ENCODE data around the gene GRAMD1A. TPM values are rescaled to one million over a fixed set of nuclear protein-coding genes. Genes with fewer than 3 reads are reported as not detected.

The GRAMD1A gene
- total RNA-seq, 1 experiment from 2014 or later, result 125 TPM

- H3K27me3 Mint-ChIP-seq (ENCODE audit: low read depth), result no peaks in the 10 kb centered on the region; the same call in 1 of the 2 replicates
- Histone ChIP-seq H4K8ac (replicated peaks; ENCODE audit: insufficient read length, low read depth, low read length) (no peak overlapping the region), H2BK120ac (ENCODE audit: low read depth, low read length, poor library complexity, severe bottlenecking) (no peak overlapping the region), H4K5ac (ENCODE audit: insufficient read length, low read depth, low read length) (no peak overlapping the region), H2BK15ac (ENCODE audit: low read depth, low read length) (no peak overlapping the region), H4K91ac (ENCODE audit: insufficient read length, low read depth, low read length) (no peak overlapping the region), H4K20me1 (ENCODE audit: control insufficient read depth, insufficient read depth, insufficient read length) (no peaks in the 10 kb centered on the region), H3T11ph (ENCODE audit: low read length) (no peak overlapping the region), H3K79me2 (ENCODE audit: insufficient read depth, low read length) (no peaks in the 10 kb centered on the region), H3K14ac (ENCODE audit: insufficient read depth, low read length) (no peak overlapping the region), H3K9ac (ENCODE audit: extremely low read depth, insufficient read length, low read length) (no peak overlapping the region), H3K23me2 (ENCODE audit: insufficient read length, low read depth, low read length, poor library complexity, severe bottlenecking) (no peaks in the 10 kb centered on the region), H2AK5ac (ENCODE audit: insufficient read length, low read length) (no peak overlapping the region), H2BK12ac (ENCODE audit: insufficient read length, low read depth, low read length) (no peak overlapping the region), H3K79me1 (ENCODE audit: insufficient read depth, low read depth, low read length, poor library complexity, severe bottlenecking) (no peaks in the 10 kb centered on the region), H3K27me3 (ENCODE audit: insufficient read depth, low read length) (no peaks in the 10 kb centered on the region), H2AFZ (ENCODE audit: low read length) (no peak overlapping the region), H3K4me2 (ENCODE audit: insufficient read depth, insufficient read length, low read length) (no peak overlapping the region), H3K4me1 (ENCODE audit: insufficient read depth, low read length) (peaks cover 5% of the 10 kb centered on the region; the same call in 1 of the 2 replicates), H3K18ac (ENCODE audit: insufficient read length, low read depth, low read length) (no peak overlapping the region), H3K56ac (ENCODE audit: insufficient read length, low read depth, low read length) (no peak overlapping the region), H2BK20ac (ENCODE audit: low read depth, low read length, poor library complexity, severe bottlenecking) (no peak overlapping the region), H3K27ac (ENCODE audit: insufficient read length, low read depth, low read length) (no peak overlapping the region), H2BK5ac (ENCODE audit: insufficient read length, low read length) (no peak overlapping the region), H3K9me3 (ENCODE audit: control insufficient read depth, low read depth, low read length) (no peaks in the 10 kb centered on the region), H3K4ac (ENCODE audit: low read depth, low read length) (no peak overlapping the region), H3K23ac (ENCODE audit: insufficient read length, low read depth, low read length) (no peak overlapping the region)
- H3K36me3 Mint-ChIP-seq (ENCODE audit: insufficient read depth in 1 of 3, low read depth in 3 of 3), result peaks cover 0 to 5% (median 0%) of the 10 kb centered on the region in 3 experiments; a peak in 3 of 7 replicates
- peaks cover 4 to 10% of the 10 kb centered on the region in 2 experiments; a peak in 4 of 5 replicates for H3K9me3 Mint-ChIP-seq
- peaks cover 9% of the 10 kb centered on the region in 2 experiments for H3K4me1 Mint-ChIP-seq
- no peak for DNase-seq
- no peak overlapping the region for H3K27ac Mint-ChIP-seq
- H3K4me3 Mint-ChIP-seq, result no peak overlapping the region
- TF ChIP-seq CTCF (conservative IDR thresholded peaks at IDR 0.05), result no peak
- WGBS (ENCODE audit: extremely low coverage, insufficient read length, low lambda C conversion rate), result no CpG with 5 or more reads among the region's 4 CpGs
Observed at GRCh38 chr19:34983786-34984185, 16.3 kb upstream of the GRAMD1A start.
